ENCODE data around the gene SLC22A23. TPM values are rescaled to one million over a fixed set of nuclear protein-coding genes. Genes with fewer than 3 reads are reported as not detected.

The SLC22A23 gene
- total RNA-seq, 1 donor from 2014 or later = 14.6 TPM

GRCh38 chr6:3252861-3253596 is 203.8 kb downstream of the SLC22A23 start:
- Mint-ChIP-seq H3K27me3 (ENCODE audit: low read depth) (peaks cover 6% of the 10 kb centered on the region), H3K36me3 (ENCODE audit: low read depth) (peaks cover 17% of the 10 kb centered on the region), H3K4me3 (no peak overlapping the region), H3K27ac (ENCODE audit: unreplicated experiment) (no peak overlapping the region), H3K9me3 (peaks cover 3% of the 10 kb centered on the region), H3K4me1 (peaks cover 31% of the 10 kb centered on the region)
- TF ChIP-seq CTCF (conservative IDR thresholded peaks at IDR 0.05) = no peak
- no peak for DNase-seq (ENCODE audit: low read depth, low spot score)

DNA sequence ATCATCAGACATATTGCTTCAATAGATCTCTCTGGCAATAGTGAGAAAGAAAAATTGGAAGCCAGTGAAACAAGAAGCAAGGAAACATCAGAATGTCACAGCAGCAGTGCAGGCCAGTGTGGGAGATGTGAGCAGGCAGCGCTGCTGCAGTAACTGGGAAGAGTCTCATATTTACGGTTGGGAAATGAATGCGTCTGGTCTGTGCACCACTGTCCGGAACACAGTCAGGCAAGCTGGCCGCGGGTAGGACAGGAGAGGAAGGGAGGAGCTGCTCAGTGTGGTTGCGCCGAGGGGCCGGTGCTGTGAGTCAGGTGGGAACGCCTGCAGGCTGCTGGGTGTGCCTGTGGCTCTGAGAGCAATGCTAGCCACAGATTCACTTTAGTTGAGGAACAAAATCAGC is 204.5 kb downstream of the SLC22A23 start:
- DNase-seq (ENCODE audit: low read depth, low spot score) = no peak
- Mint-ChIP-seq H3K27me3 (ENCODE audit: low read depth) (peaks cover 6% of the 10 kb centered on the region), H3K4me1 (peaks cover 37% of the 10 kb centered on the region), H3K36me3 (ENCODE audit: low read depth) (peaks cover 17% of the 10 kb centered on the region), H3K4me3 (peak overlapping the region; percentile 81), H3K27ac (ENCODE audit: unreplicated experiment) (no peak overlapping the region), H3K9me3 (peaks cover 3% of the 10 kb centered on the region)
- no peak for TF ChIP-seq CTCF (conservative IDR thresholded peaks at IDR 0.05)

DNA sequence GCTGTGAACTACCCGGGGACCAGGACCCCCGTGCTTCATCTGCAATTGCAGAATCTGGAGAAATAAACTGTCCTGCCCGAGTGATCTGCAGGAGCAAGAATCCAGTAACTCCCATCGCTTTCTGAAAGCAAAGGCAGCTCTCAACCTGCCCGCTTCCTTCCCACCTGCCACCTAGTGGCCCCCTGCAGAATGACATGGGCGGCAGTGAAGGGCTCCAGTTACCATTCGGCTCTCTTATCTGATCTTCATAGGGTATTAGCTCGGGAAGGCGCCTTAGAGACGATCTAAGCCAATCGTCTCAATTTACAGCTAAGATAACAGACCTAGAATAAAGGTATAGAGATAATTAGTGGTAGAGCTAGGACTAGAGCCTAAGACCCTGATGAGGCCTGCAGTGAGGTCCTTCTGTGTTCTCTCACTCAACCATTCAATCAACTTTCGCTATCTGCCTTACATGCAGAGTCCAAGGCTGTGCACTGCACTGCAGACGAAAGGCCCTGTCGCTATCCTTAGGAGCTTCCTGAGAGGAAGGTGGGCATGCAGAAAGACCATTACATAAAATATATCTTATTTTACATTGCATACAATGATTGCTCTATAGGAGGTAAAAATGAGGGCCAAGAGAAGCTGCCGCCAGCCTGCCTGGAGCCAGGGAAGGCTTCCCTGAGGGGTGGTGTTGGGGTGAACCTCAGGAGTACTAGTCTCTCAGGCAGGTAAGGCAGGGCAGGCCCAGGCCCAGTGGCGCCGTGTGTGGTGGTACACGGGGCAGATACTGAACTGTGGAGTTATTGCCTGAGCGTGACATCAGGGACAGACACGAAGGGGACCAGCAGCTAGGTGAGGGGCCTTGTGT is 205.2 kb downstream of the SLC22A23 start:
- Mint-ChIP-seq H3K4me1 (peaks cover 44% of the 10 kb centered on the region), H3K27ac (ENCODE audit: unreplicated experiment) (no peak overlapping the region), H3K4me3 (peak overlapping the region; percentile 81), H3K9me3 (peaks cover 3% of the 10 kb centered on the region), H3K27me3 (ENCODE audit: low read depth) (peaks cover 5% of the 10 kb centered on the region), H3K36me3 (ENCODE audit: low read depth) (peaks cover 17% of the 10 kb centered on the region)
- peak; percentile 97 for TF ChIP-seq CTCF (conservative IDR thresholded peaks at IDR 0.05)
- peak; percentile 87 for DNase-seq (ENCODE audit: low read depth, low spot score)

GRCh38 chr6:3250231-3250675 is 206.6 kb downstream of the SLC22A23 start:
- H3K4me3 Mint-ChIP-seq = peak overlapping the region; percentile 52
- H3K4me1 Mint-ChIP-seq = peaks cover 54% of the 10 kb centered on the region
- H3K27me3 Mint-ChIP-seq (ENCODE audit: low read depth) = peaks cover 3% of the 10 kb centered on the region
- H3K9me3 Mint-ChIP-seq = peaks cover 3% of the 10 kb centered on the region
- DNase-seq (ENCODE audit: low read depth, low spot score) = no peak
- no peak for TF ChIP-seq CTCF (conservative IDR thresholded peaks at IDR 0.05)
- H3K36me3 Mint-ChIP-seq (ENCODE audit: low read depth) = peaks cover 14% of the 10 kb centered on the region
- peak overlapping the region; percentile 81 for H3K27ac Mint-ChIP-seq (ENCODE audit: unreplicated experiment)

DNA sequence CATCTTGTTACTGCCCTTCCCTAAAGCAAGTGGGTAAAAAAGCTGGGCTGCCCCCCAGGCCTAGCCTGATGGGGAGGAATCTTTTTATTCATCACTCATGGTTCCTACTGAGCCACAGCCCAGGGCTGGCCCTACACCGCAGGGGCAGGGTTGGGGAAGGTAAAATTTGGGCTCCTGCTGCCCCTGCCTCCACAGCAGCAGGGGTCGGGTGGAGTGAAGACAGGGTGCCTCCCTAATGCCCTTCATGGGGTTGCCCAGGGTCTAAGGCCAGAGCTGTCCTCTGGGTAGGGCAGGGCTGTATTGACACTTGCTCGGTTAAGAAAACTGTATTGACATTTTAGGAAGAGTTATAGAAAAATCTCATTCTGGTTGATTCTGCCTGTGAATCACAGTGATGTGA is 207.0 kb downstream of the SLC22A23 start:
- peaks cover 10% of the 10 kb centered on the region for H3K36me3 Mint-ChIP-seq (ENCODE audit: low read depth)
- H3K27me3 Mint-ChIP-seq (ENCODE audit: low read depth) = peaks cover 3% of the 10 kb centered on the region
- H3K4me3 Mint-ChIP-seq = peak overlapping the region; percentile 52
- DNase-seq (ENCODE audit: low read depth, low spot score) = no peak
- H3K4me1 Mint-ChIP-seq = peaks cover 56% of the 10 kb centered on the region
- H3K27ac Mint-ChIP-seq (ENCODE audit: unreplicated experiment) = no peak overlapping the region
- no peak for TF ChIP-seq CTCF (conservative IDR thresholded peaks at IDR 0.05)
- H3K9me3 Mint-ChIP-seq = peaks cover 3% of the 10 kb centered on the region
